ENCODE measurements around the gene AADACL4.

AADACL4 gene

GRCh38 chr1:12643785-12644184, at the start of gene AADACL4:
Gene AADACL4, plus strand, starts transcription at chr1:12644085. Its CDS starts 462 bp downstream, at chr1:12644547.
- DNase-seq (ENCODE audit: low read depth in 2 of 2), result no peak

GRCh38 chr1:12594490-12594889, 49.4 kb upstream of the AADACL4 start:
- DNase-seq (ENCODE audit: low read depth in 2 of 2), result no peak

GRCh38 chr1:12594966-12595756, 48.7 kb upstream of the AADACL4 start:
- no peak for DNase-seq (ENCODE audit: low read depth in 2 of 2)

GRCh38 chr1:12595757-12596006, 48.2 kb upstream of the AADACL4 start:
- DNase-seq (ENCODE audit: low read depth in 2 of 2), result no peak

GRCh38 chr1:12596007-12596821, 47.7 kb upstream of the AADACL4 start:
- DNase-seq (ENCODE audit: low read depth in 2 of 2), result no peak

- no peak for DNase-seq (ENCODE audit: low read depth in 2 of 2)
Observed at GRCh38 chr1:12597792-12598191, 46.1 kb upstream of the AADACL4 start.

- DNase-seq (ENCODE audit: low read depth in 2 of 2), result no peak
Observed at GRCh38 chr1:12598974-12599373, 44.9 kb upstream of the AADACL4 start.

GRCh38 chr1:12599657-12600056, 44.2 kb upstream of the AADACL4 start:
- DNase-seq (ENCODE audit: low read depth in 2 of 2), result no peak

GRCh38 chr1:12600335-12600734, 43.5 kb upstream of the AADACL4 start:
- DNase-seq (ENCODE audit: low read depth in 2 of 2), result no peak

GRCh38 chr1:12600880-12601633, 42.8 kb upstream of the AADACL4 start:
- peak in 1 of 2 donors; percentile 36 for DNase-seq (ENCODE audit: low read depth in 2 of 2)

GRCh38 chr1:12601700-12602658, 41.9 kb upstream of the AADACL4 start:
- no peak for DNase-seq (ENCODE audit: low read depth in 2 of 2)

GRCh38 chr1:12602659-12603024, 41.2 kb upstream of the AADACL4 start:
- no peak for DNase-seq (ENCODE audit: low read depth in 2 of 2)

- DNase-seq (ENCODE audit: low read depth in 2 of 2), result no peak
Observed at GRCh38 chr1:12603224-12603623, 40.7 kb upstream of the AADACL4 start.

GRCh38 chr1:12604114-12604874, 39.6 kb upstream of the AADACL4 start:
- peak in 1 of 2 donors; percentile 46 for DNase-seq (ENCODE audit: low read depth in 2 of 2)

- no peak for DNase-seq (ENCODE audit: low read depth in 2 of 2)
Observed at GRCh38 chr1:12604986-12605385, 38.9 kb upstream of the AADACL4 start.

- DNase-seq (ENCODE audit: low read depth in 2 of 2), result no peak
Observed at GRCh38 chr1:12607263-12607662, 36.6 kb upstream of the AADACL4 start.

- no peak for DNase-seq (ENCODE audit: low read depth in 2 of 2)
Observed at GRCh38 chr1:12608311-12608957, 35.5 kb upstream of the AADACL4 start.

- no peak for DNase-seq (ENCODE audit: low read depth in 2 of 2)
Observed at GRCh38 chr1:12609469-12610003, 34.3 kb upstream of the AADACL4 start.

GRCh38 chr1:12610305-12610935, 33.5 kb upstream of the AADACL4 start:
- no peak for DNase-seq (ENCODE audit: low read depth in 2 of 2)

All from stimulated activated CD8-positive, alpha-beta memory T cell treated with anti-CD3 and anti-CD28 coated beads, Interleukin-2, amount 100 ng/mL, for 48 hours (primary cell).